PFSK-1 (cell line): ENCODE data around the gene PSTK.

Experiments used
- FOXP2 ChIP-seq: optimal IDR thresholded peaks from 2 replicates; pipeline ENCODE3; 2011; ENCODE audit warnings: borderline replicate concordance, control low read depth, inconsistent platforms; ENCODE audit not compliant: insufficient read depth; ENCODE audit errors: extremely low read length, extremely low read depth
- POLR2AphosphoS5 ChIP-seq: IDR thresholded peaks from 2 replicates; pipeline ENCODE4 v1.6.1; 2012; ENCODE audit warnings: low read depth, mild to moderate bottlenecking, control low read depth, low read length, moderate library complexity
- REST ChIP-seq, 2 experiments: IDR thresholded peaks; 2 replicates each; pipeline versions ENCODE4 v1.6.1 to v1.8.0; 2011 to 2012; ENCODE audit warnings: low read depth in 2 of 2, low read length in 2 of 2, control low read depth in 1 of 2, inconsistent platforms in 1 of 2, mild to moderate bottlenecking in 1 of 2, moderate library complexity in 1 of 2; ENCODE audit not compliant: insufficient read depth in 1 of 2
- SIN3A ChIP-seq: IDR thresholded peaks from 2 replicates; pipeline ENCODE4 v1.6.1; 2012; ENCODE audit warnings: mild to moderate bottlenecking, low read length, moderate library complexity, borderline replicate concordance; ENCODE audit not compliant: insufficient read depth
- TAF1 ChIP-seq: IDR thresholded peaks from 2 replicates; pipeline ENCODE4 v1.6.1; 2012; ENCODE audit warnings: low read length, control low read depth, borderline replicate concordance; ENCODE audit not compliant: insufficient read depth

- TF ChIP-seq REST (IDR thresholded peaks at IDR 0.05; ENCODE audit: insufficient read depth in 1 of 2, low read depth in 2 of 2, low read length in 2 of 2) (no peak), POLR2AphosphoS5 (no peak), SIN3A (no peak), TAF1 (no peak), FOXP2 (no peak)
Measured at GRCh38 chr10:123035467-123036086, 55.4 kb downstream of the PSTK start.
